SK-N-MC (cell line): ENCODE results near the gene IRGC.
"Not testable (repeated sequence)": the region's sequence is repeated elsewhere in the genome, so short reads cannot be mapped to it uniquely, and the experiment has no call there.

Experiments
- DNase-seq: peaks from one replicate; pipeline ENCODE4 v3.0.0-alpha.2; 2011; ENCODE audit warnings: low read depth, low spot score
- H3K27ac ChIP-seq: fragments of 200-600 bp; sonication (generic); 2 replicates; pipeline ENCODE4 v1.5.1; 2016; ENCODE audit warnings: mixed run types
- H3K36me3 ChIP-seq: fragments of 200-600 bp; sonication (generic); 2 replicates; pipeline ENCODE4 v1.6.1; 2017; ENCODE audit warnings: antibody characterized with exemption, low read length, mixed read lengths; ENCODE audit not compliant: insufficient read depth
- H3K4me3 ChIP-seq: fragments of 200-600 bp; sonication (generic); 2 replicates; pipeline ENCODE4 v1.5.1; 2016
- H3K9ac ChIP-seq: fragments of 200-600 bp; sonication (generic); 2 replicates; pipeline ENCODE4 v1.8.0; 2017; ENCODE audit warnings: mixed run types, mixed read lengths; ENCODE audit not compliant: insufficient read length
- H3K9me3 ChIP-seq: fragments of 200-600 bp; sonication (generic); 2 replicates; pipeline ENCODE4 v1.6.1; 2017; ENCODE audit warnings: low read depth, mild to moderate bottlenecking, antibody characterized with exemption, low read length, moderate library complexity, mixed read lengths
- EZH2 ChIP-seq: fragments of 200-600 bp; sonication (generic); IDR thresholded peaks from one replicate; pipeline ENCODE4 v1.6.1; 2017; ENCODE audit warnings: antibody characterized with exemption
- FOXP2 ChIP-seq: optimal IDR thresholded peaks from 2 replicates; pipeline ENCODE3; 2011; ENCODE audit warnings: mild to moderate bottlenecking, moderate library complexity; ENCODE audit not compliant: insufficient read depth; ENCODE audit errors: extremely low read length, control extremely low read depth
- POLR2AphosphoS5 ChIP-seq: IDR thresholded peaks from 2 replicates; pipeline ENCODE4 v1.6.1; 2012; ENCODE audit warnings: mild to moderate bottlenecking, low read depth, low read length, borderline replicate concordance

IRGC gene

DNA sequence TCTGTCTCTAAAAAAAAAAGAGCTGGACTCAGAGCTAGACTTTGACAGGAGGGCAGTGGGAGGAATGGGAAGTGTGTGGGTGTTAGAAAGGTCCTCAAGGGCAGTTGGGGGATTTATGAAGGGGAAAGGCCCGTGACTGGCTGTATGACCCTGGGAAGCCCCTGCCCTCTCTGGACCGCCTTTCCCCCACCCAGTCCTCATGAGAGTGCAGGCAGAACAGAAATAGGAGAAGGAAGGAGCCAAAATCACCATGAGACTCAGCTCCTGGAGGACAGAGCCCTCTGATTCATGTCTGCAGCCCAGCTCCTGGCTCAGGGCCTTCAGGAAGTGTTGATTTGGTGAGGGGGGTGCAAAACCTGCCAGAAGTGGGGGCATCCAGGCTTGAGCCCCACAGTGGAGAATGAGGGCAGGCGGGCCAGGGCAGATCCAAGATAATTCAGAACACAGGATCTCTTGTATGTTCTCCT is 47.6 kb downstream of the IRGC start:
- no peaks in the 10 kb centered on the region for H3K9me3 ChIP-seq
- no peak overlapping the region for H3K9ac ChIP-seq
- H3K36me3 ChIP-seq: no peaks in the 10 kb centered on the region
- H3K27ac ChIP-seq: no peak overlapping the region
- DNase-seq: no peak
- no peak for TF ChIP-seq POLR2AphosphoS5
- TF ChIP-seq FOXP2: no peak
- no peak for TF ChIP-seq EZH2
- H3K4me3 ChIP-seq: no peak overlapping the region

DNA sequence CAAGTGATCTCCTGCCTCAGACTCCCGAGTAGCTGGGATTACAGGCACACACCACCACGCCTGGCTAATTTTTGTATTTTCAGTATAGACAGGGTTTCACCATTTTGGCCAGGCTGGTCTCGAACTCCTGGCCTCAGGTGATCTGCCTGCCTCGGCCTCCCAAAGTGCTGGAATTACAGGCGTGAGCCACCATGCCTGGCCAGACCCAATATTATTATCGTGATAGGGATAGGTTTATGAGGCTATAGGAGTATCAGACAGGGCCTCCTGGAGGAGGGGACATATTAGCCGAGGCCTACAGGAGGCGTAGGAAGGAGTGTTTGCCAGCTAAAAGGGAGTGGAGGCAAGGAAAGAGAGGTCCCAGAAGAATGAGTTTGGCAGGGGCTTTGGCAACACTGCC is 48.8 kb downstream of the IRGC start:
- DNase-seq, H3K27ac ChIP-seq, H3K36me3 ChIP-seq, H3K4me3 ChIP-seq, H3K9ac ChIP-seq, H3K9me3 ChIP-seq: not testable (repeated sequence)

DNA sequence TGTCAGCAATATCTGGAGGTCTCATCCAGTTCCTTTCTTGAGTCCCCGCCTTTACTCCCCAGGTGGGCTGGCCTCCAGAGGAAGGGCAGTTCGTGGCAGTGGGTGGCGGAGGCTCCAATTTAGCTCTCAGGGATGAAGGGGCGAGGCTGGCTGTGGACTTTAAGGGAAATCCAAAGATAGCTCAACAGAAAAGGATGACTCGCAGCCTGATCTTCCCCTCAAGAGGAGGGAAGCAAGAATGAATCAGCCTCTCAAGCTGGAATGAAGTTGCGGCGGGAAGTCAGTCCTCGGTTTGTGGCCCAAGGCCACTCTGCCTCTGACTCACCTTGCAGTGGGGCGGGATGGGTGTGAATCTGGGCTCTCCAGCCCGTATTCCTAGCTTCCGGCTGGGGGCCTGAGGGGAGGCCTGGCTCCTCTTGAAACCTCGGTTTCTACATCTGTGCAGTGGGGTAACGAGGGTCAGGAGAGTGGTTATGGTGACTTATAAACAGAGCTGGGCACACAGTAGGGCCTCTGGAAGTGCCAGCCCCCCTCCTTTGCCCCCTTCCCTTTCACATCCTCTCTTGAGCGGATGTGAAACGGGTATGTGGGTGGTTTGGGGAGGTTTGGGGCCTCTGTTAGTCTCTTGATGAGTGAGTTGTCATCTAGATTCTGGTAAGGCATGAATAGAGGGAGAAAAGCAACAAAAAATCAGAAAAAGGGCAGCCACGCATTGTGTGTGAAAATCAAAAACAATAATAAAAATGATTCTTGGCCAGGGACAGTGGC is 49.4 kb downstream of the IRGC start:
- H3K9me3 ChIP-seq: no peaks in the 10 kb centered on the region
- no peak overlapping the region for H3K9ac ChIP-seq
- TF ChIP-seq POLR2AphosphoS5 (no peak), FOXP2 (no peak), EZH2 (no peak)
- no peaks in the 10 kb centered on the region for H3K36me3 ChIP-seq
- no peak overlapping the region for H3K27ac ChIP-seq
- no peak for DNase-seq
- H3K4me3 ChIP-seq: no peak overlapping the region

DNA sequence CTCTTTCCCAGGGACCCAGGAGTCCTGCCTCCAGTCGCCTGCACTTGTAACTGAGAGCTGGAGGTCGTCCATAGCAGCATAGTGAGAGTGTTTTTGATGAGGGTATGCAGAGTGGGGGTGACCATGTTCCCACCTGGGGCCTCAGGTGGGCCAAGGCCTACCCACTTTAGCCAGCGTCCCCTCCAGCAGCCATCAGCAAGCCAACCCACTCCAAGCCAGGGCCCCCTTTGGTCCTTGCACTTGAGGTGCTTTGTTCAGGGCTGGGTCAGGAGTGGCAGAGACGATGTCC is 50.8 kb downstream of the IRGC start:
- DNase-seq: no peak
- no peaks in the 10 kb centered on the region for H3K36me3 ChIP-seq
- no peak overlapping the region for H3K27ac ChIP-seq
- no peak overlapping the region for H3K9ac ChIP-seq
- no peak overlapping the region for H3K4me3 ChIP-seq
- no peaks in the 10 kb centered on the region for H3K9me3 ChIP-seq
- TF ChIP-seq EZH2: no peak
- TF ChIP-seq POLR2AphosphoS5: no peak
- no peak for TF ChIP-seq FOXP2

DNA sequence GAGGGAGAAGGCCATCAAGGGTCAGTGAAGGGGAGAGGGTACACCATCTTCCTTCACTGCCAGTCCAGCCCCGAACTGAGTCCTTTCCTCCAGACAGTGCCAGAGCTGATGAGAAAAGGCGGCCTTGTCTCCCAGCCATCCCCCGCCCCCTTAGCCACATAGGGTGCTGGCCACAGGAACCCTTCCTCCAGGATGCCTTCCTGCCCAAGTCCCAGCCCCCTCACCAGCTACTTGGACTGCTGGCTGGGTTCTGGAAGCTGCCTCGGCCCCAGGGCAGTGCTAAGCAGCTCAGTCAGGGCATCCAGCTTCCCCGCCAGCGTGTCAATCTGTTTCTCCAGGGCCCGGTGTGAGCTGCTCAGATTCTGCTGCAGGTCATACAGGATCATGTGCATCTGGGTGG is 51.4 kb downstream of the IRGC start:
- H3K4me3 ChIP-seq: no peak overlapping the region
- no peak overlapping the region for H3K27ac ChIP-seq
- H3K9ac ChIP-seq: no peak overlapping the region
- no peak for TF ChIP-seq FOXP2
- TF ChIP-seq EZH2: no peak
- TF ChIP-seq POLR2AphosphoS5: no peak
- DNase-seq: no peak
- H3K9me3 ChIP-seq: no peaks in the 10 kb centered on the region
- no peaks in the 10 kb centered on the region for H3K36me3 ChIP-seq

DNA sequence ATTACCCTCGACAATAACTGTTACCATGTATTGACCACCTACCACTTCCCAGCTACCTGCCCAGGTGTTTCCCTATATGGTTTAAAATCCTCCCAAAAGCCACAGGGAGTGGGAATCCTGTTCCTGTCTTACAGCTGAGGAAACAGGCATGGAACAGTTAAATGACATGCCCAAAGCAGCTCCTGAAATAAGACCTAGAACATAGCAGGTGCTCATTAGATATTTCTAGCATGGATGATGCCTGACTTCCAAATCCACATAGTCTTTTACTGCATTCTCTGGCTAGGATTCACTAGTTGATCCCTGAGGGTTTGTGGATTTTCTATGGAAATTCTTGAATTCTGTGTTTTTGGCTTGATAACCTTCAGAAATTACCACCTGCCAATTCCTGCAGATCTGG is 51.9 kb downstream of the IRGC start:
- TF ChIP-seq EZH2 (no peak), FOXP2 (no peak), POLR2AphosphoS5 (no peak)
- Histone ChIP-seq H3K9ac (no peak overlapping the region), H3K9me3 (no peaks in the 10 kb centered on the region), H3K36me3 (no peaks in the 10 kb centered on the region), H3K4me3 (no peak overlapping the region), H3K27ac (no peak overlapping the region)
- DNase-seq: no peak

DNA sequence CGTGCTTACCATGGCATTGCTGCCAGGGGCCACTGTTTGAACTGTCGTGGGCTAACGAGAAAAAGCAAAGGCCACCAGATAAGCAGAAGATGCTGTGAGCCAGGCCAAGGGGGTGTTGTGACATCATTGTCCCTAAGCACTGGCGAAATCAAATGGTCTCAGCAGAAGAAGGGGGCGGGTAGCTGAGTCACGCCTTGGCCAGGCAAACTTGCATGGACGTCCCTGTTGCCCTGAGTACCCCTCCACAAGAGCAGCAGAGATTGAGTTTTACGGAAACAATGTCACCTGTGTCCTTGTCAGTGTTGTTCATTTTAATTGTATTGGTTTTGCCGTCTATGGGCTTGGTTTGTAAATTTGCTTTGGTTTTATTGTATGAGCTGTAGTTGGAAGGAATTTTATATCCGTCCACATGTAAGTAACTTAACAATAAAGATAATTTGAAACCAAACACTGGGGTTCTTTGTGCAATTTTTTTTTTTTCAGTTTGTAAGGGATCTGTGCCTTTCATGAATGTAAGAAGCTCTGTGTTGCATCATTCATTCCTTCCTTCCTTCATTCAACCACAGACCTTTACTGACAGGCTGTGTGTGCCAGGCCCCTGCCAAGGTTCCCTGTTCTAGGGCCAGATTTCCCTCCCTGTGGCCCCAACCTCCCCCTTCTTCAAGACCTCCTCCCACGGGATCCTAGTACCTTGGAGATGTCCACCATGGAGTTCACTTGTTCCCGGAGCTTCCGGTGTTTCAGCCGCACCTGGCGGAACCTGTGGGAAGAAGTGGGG is 52.6 kb downstream of the IRGC start:
- Histone ChIP-seq H3K9ac (no peak overlapping the region), H3K9me3 (no peaks in the 10 kb centered on the region), H3K27ac (no peak overlapping the region), H3K36me3 (no peaks in the 10 kb centered on the region), H3K4me3 (no peak overlapping the region)
- TF ChIP-seq FOXP2 (no peak), EZH2 (no peak), POLR2AphosphoS5 (no peak)
- no peak for DNase-seq

DNA sequence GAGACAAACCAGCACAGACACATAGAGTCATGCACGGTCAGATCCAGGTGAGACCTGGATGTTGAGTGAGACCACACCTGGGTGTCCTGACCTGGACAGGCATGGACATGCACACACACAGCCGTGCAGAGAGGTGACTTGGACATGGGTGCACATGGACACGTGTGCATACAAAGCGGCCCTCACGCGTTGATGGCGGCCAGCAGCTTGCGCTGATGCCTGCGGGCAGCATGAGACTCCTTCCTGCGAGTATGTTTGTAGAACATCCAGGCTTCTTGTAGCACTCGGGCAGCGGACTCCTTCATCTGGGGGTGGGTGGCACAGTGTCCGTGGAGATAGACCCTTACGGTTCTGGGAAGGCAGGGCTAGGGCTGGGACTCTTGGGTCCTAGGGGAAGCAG is 53.4 kb downstream of the IRGC start:
- H3K27ac ChIP-seq: no peak overlapping the region
- no peak for TF ChIP-seq FOXP2
- no peak for TF ChIP-seq POLR2AphosphoS5
- TF ChIP-seq EZH2: no peak
- DNase-seq: no peak
- no peaks in the 10 kb centered on the region for H3K36me3 ChIP-seq
- H3K9me3 ChIP-seq: no peaks in the 10 kb centered on the region
- H3K4me3 ChIP-seq: no peak overlapping the region
- no peak overlapping the region for H3K9ac ChIP-seq
